Right lobe of liver (tissue), 4 donors: ENCODE measurements around the gene IRS4.

Source experiments
- POLR2A ChIP-seq: fragments of 450-650 bp; IDR thresholded peaks from one replicate; pipeline ENCODE4 v1.6.1; 2017; ENCODE audit warnings: antibody characterized with exemption, mild to moderate bottlenecking
- TF ChIP-seq, protein P1 (sequence below), 4 donors: fragments of 200-600 bp in 3 of 4; fragments of 450-650 bp in 1 of 4; IDR thresholded peaks; one replicate each; pipeline versions ENCODE4 v1.5.1 to v1.8.0; 2016 to 2022; ENCODE audit warnings: antibody characterized with exemption in 4 of 4, mild to moderate bottlenecking in 2 of 4
- donor health status: DM: no; HTN: no; CAD: no.
- donor health status: DM: no; HTN: no; CAD: no.
- donor health status: DM: no; HTN: yes; CAD: no.

DNA sequence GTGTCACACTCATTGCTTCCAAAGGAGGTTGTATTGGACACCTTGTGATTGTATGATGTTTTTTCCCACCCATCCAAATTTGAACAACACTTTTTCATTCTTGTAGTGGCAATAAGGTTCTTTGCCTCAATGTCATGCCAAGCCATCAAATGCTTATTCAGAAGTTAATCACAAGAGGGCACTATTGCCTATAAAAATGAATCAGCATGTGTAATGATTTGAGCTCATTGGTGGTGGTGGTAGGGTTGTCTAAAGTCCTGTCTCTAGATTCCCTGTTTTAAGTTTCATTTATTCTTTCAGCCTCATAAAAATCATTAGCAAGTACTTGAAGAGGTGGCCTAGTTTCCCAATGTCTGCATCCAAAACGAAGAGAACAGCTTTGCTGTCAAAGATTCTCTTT, 37.0 kb downstream of the IRS4 start:
- TF ChIP-seq, protein P1, sequence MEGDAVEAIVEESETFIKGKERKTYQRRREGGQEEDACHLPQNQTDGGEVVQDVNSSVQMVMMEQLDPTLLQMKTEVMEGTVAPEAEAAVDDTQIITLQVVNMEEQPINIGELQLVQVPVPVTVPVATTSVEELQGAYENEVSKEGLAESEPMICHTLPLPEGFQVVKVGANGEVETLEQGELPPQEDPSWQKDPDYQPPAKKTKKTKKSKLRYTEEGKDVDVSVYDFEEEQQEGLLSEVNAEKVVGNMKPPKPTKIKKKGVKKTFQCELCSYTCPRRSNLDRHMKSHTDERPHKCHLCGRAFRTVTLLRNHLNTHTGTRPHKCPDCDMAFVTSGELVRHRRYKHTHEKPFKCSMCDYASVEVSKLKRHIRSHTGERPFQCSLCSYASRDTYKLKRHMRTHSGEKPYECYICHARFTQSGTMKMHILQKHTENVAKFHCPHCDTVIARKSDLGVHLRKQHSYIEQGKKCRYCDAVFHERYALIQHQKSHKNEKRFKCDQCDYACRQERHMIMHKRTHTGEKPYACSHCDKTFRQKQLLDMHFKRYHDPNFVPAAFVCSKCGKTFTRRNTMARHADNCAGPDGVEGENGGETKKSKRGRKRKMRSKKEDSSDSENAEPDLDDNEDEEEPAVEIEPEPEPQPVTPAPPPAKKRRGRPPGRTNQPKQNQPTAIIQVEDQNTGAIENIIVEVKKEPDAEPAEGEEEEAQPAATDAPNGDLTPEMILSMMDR (IDR thresholded peaks at IDR 0.05), result peak; percentile 38 to 60 (median 43)
- TF ChIP-seq POLR2A, result no peak
